ENCODE measurements around the gene SEPHS1.

Gene SEPHS1

GRCh38 chr10:13373644-13374043 lies 25.6 kb upstream of the SEPHS1 start:
- Mint-ChIP-seq H3K27me3 (peaks cover 5% of the 10 kb centered on the region), H3K4me3 (no peak overlapping the region), H3K9me3 (no peaks in the 10 kb centered on the region), H3K27ac (no peak overlapping the region), H3K4me1 (peaks cover 5% of the 10 kb centered on the region)
- no peak for DNase-seq
- no peak for ATAC-seq

GRCh38 chr10:13372524-13372923 lies 24.4 kb upstream of the SEPHS1 start:
- no peak for ATAC-seq
- no peaks in the 10 kb centered on the region for H3K27me3 Mint-ChIP-seq
- H3K9me3 Mint-ChIP-seq = no peaks in the 10 kb centered on the region
- DNase-seq = no peak
- no peak overlapping the region for H3K27ac Mint-ChIP-seq
- H3K4me1 Mint-ChIP-seq = peaks cover 5% of the 10 kb centered on the region
- H3K4me3 Mint-ChIP-seq = no peak overlapping the region

DNA sequence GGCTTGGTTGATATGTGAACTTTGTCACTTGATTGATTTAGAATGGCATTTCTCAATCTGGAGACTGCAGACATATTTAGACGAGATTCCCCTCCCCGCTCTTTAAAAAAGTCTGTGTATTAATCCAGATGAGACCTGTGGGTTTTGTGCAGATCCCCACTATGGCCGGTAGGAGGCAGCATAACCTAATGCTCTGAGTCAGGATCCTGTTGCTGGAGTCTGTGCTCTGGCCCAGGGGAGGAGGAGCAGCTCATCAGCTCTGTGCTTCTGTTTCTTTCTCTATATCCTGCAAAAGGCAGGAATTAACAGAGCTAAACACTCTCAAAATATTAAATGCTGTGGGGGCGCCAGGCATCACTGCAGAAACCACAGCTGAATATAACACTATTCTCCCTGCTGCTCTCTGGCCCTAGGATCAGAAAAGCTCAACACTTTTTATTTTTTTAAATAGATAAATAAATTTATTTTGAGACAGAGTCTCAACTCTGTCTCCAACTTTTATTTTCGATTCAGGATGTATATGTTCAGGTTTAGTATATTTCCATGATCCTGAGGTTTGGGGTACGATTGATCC lies 23.9 kb upstream of the SEPHS1 start:
- ATAC-seq (peak; percentile 98), DNase-seq (peak; percentile 59 to 74)
- H3K27me3 Mint-ChIP-seq = no peaks in the 10 kb centered on the region
- no peak overlapping the region for H3K27ac Mint-ChIP-seq
- H3K4me3 Mint-ChIP-seq = no peak overlapping the region
- H3K9me3 Mint-ChIP-seq = no peaks in the 10 kb centered on the region
- H3K4me1 Mint-ChIP-seq = peaks cover 5% of the 10 kb centered on the region

GRCh38 chr10:13366891-13367290 lies 18.8 kb upstream of the SEPHS1 start:
- no peak overlapping the region for H3K27ac Mint-ChIP-seq
- H3K4me3 Mint-ChIP-seq = no peak overlapping the region
- no peaks in the 10 kb centered on the region for H3K27me3 Mint-ChIP-seq
- H3K4me1 Mint-ChIP-seq = peaks cover 5% of the 10 kb centered on the region
- no peak for DNase-seq
- no peak for ATAC-seq
- no peaks in the 10 kb centered on the region for H3K9me3 Mint-ChIP-seq

GRCh38 chr10:13365831-13366230 lies 17.7 kb upstream of the SEPHS1 start:
- no peak overlapping the region for H3K4me3 Mint-ChIP-seq
- no peaks in the 10 kb centered on the region for H3K27me3 Mint-ChIP-seq
- no peak for DNase-seq
- H3K27ac Mint-ChIP-seq = no peak overlapping the region
- H3K4me1 Mint-ChIP-seq = no peaks in the 10 kb centered on the region
- no peaks in the 10 kb centered on the region for H3K9me3 Mint-ChIP-seq
- ATAC-seq = no peak

- Mint-ChIP-seq H3K9me3 (no peaks in the 10 kb centered on the region), H3K4me1 (no peaks in the 10 kb centered on the region), H3K4me3 (no peak overlapping the region), H3K27me3 (no peaks in the 10 kb centered on the region), H3K27ac (no peak overlapping the region)
- ATAC-seq (no peak), DNase-seq (no peak)
These were observed 17.1 kb upstream of the SEPHS1 start for GRCh38 chr10:13365243-13365642.

DNA sequence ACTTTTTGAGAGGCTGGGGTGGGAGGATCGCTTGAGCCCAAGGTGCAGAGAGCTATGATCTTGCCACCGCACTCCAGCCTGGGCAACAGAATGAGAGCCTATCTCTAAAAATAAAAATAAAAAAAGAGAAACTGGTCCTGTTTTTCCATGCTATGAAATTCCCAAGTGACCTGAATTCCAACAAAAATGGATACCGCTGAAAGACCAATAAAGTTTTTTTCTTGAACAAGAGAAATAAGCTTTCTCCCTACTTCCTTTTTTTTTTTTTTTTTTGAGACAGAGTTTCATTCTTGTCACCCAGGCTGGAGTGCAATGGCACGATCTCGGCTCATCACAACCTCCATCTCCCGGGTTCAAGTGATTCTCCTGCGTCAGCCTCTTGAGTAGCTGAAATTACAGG lies 12.5 kb upstream of the SEPHS1 start:
- DNase-seq (no peak), ATAC-seq (no peak)
- Mint-ChIP-seq H3K27ac (no peak overlapping the region), H3K4me1 (no peaks in the 10 kb centered on the region), H3K27me3 (no peaks in the 10 kb centered on the region), H3K4me3 (no peak overlapping the region), H3K9me3 (no peaks in the 10 kb centered on the region)

- Mint-ChIP-seq H3K4me1 (peaks cover 17% of the 10 kb centered on the region), H3K27me3 (no peaks in the 10 kb centered on the region), H3K9me3 (no peaks in the 10 kb centered on the region), H3K4me3 (no peak overlapping the region), H3K27ac (no peak overlapping the region)
- ATAC-seq (no peak), DNase-seq (no peak)
These were observed 8.3 kb upstream of the SEPHS1 start for GRCh38 chr10:13356392-13356791.

- no peak for ATAC-seq
- H3K4me3 Mint-ChIP-seq = no peak overlapping the region
- H3K4me1 Mint-ChIP-seq = peaks cover 33% of the 10 kb centered on the region
- H3K27ac Mint-ChIP-seq = no peak overlapping the region
- DNase-seq = no peak
- no peaks in the 10 kb centered on the region for H3K27me3 Mint-ChIP-seq
- no peaks in the 10 kb centered on the region for H3K9me3 Mint-ChIP-seq
These were observed 6.7 kb upstream of the SEPHS1 start for GRCh38 chr10:13354783-13355182.

DNA sequence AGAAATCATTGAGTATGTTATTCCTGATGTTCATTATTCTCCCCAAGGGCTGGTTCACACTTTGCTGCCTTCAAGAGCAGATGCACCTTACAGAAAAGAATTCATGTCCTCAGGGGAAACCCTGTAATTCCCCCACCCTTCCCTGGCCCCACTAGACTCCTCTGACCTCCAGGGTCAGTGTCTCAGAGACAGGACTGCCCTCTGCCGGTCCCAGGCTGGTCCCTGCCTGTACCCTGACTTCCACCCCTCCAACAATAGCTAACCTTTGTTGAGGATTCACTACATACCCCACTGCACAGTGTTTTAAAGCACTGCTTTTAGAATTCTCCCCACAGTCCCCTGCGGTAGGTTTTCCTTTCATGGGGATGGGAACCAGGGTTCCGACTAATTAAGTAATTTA lies 4.4 kb upstream of the SEPHS1 start:
- Mint-ChIP-seq H3K27ac (peak overlapping the region; percentile 60 to 85), H3K27me3 (no peaks in the 10 kb centered on the region), H3K4me3 (peak overlapping the region in 1 of 2 donors; percentile 27), H3K9me3 (no peaks in the 10 kb centered on the region), H3K4me1 (peaks cover 36% of the 10 kb centered on the region)
- DNase-seq = peak in 1 of 2 donors; percentile 23
- no peak for ATAC-seq

- Mint-ChIP-seq H3K4me3 (peak overlapping the region in 1 of 2 donors; percentile 28), H3K4me1 (peaks cover 40% of the 10 kb centered on the region), H3K27ac (no peak overlapping the region), H3K27me3 (no peaks in the 10 kb centered on the region), H3K9me3 (no peaks in the 10 kb centered on the region)
- DNase-seq (peak in 1 of 2 donors; percentile 45), ATAC-seq (peak; percentile 31)
These were observed 3.3 kb upstream of the SEPHS1 start for GRCh38 chr10:13351340-13351915.

- DNase-seq (peak; percentile 7 to 49), ATAC-seq (no peak)
- H3K27me3 Mint-ChIP-seq = no peaks in the 10 kb centered on the region
- H3K4me1 Mint-ChIP-seq = peaks cover 57% of the 10 kb centered on the region
- peak overlapping the region; percentile 68 to 98 for H3K27ac Mint-ChIP-seq
- peak overlapping the region; percentile 91 to 92 for H3K4me3 Mint-ChIP-seq
- no peaks in the 10 kb centered on the region for H3K9me3 Mint-ChIP-seq
These were observed 1.6 kb upstream of the SEPHS1 start for GRCh38 chr10:13349463-13350274.

DNA sequence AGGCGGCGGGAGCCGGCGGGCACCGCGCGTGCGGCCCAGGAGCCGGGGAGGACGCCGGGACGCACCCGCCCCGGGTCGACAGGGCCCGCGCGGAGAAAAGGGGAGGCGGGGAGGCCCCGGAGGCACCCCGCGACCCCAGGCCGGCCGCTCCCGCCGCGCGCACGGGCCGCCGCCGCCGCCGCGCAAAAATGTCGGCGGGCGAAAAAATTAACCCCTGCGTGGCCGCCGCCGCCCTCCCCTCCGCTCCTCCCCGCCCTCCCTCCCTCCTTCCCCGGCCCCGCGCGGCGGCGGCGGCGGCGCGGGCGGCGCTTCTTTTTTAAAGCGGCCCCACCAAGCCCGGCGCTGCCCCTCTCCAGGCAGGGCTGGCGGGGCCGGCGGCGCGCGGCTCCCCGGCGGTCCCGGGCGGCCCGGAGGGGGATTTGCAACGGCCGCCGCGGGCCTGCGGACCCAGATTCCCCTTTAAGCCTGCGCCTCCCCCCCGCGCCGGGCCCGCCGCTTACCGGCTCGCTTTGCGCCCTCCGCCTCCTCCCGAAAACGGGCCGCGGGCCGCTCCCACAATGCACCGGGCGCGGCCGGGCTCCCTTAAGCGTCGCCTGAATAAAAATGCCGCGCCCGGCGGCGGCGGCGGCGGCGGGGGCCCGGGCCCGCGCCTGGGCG lies 465 bp downstream of the SEPHS1 start:
- DNase-seq = peak; percentile 79 to 80
- no peak overlapping the region for H3K27ac Mint-ChIP-seq

DNA sequence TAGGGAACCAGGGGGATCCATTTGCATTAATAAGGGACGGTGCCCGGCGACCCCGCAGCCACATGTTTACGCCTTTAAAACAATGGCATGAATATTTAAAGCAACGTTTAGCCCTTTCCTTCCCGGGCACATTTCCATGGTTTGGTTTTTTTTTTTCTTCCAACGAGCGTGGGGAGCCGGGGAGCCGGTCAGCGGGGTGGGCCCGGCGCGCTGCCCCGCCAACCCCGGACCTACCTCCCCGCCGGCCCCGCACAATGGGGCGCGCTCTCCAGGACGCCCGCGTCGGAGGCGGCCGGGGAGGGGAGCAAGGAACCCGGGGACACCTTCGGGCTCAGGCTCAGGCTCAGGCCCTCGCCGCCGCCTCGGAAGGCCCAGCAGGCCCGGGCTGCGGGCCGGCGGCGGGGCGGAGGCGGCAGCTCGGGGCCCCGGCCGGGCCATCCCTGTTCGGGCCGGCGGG lies 1.0 kb downstream of the SEPHS1 start:
- peak; percentile 29 for ATAC-seq
- peaks cover 59% of the 10 kb centered on the region for H3K4me1 Mint-ChIP-seq

More for the DNA sequence above, 465 bp downstream of the SEPHS1 start:
- peak; percentile 74 for ATAC-seq
- Mint-ChIP-seq H3K27me3 (no peaks in the 10 kb centered on the region), H3K4me1 (peaks cover 64% of the 10 kb centered on the region), H3K4me3 (peak overlapping the region; percentile 60 to 92), H3K9me3 (no peaks in the 10 kb centered on the region)

DNA sequence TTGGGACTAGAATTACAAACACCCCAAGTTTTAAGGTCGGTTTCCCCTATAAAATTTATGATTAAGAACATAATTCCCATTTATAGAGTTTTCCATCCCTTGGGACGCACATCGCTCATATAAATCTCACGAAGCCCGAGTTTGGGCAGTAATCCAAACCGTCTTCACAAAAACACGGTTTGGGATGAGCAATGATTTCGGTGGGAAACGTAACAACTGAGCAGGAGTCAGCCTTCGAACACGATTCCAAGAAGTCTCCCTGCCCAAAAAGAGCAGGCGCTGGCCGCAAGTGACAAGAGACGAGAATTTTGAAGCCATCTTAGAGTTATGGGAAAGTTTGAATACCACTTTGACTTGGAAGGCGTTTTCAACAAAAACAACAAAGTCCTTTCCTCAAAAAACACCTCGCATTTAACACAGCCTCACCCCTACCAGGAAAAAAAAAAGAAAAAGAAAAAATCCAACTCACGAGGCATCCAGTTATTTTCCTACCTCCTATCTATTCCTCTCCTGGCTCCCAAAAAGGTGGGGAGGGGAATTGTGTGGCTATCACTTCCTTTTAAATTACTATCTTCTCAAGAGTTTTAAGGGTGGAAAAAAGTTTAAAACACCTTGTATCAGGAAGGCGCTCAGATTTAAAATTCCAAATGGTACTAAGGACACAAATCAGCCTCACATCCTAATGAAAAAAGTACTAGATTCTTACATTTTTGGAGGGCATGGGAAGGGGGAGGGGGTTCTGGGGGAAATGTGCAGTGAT lies 1.6 kb downstream of the SEPHS1 start:
- peak overlapping the region; percentile 92 to 95 for H3K27ac Mint-ChIP-seq
- no peak for DNase-seq
- H3K4me1 Mint-ChIP-seq = peaks cover 57% of the 10 kb centered on the region
- peak overlapping the region; percentile 75 to 81 for H3K4me3 Mint-ChIP-seq
- ATAC-seq = no peak
- H3K9me3 Mint-ChIP-seq = no peaks in the 10 kb centered on the region
- H3K27me3 Mint-ChIP-seq = no peaks in the 10 kb centered on the region

More for the DNA sequence above, 1.0 kb downstream of the SEPHS1 start:
- Mint-ChIP-seq H3K4me3 (peak overlapping the region; percentile 75 to 81), H3K27me3 (no peaks in the 10 kb centered on the region), H3K9me3 (no peaks in the 10 kb centered on the region), H3K27ac (peak overlapping the region; percentile 92 to 95)
- no peak for DNase-seq

Measured in stimulated activated naive CD8-positive, alpha-beta T cell treated with anti-CD3 and anti-CD28 coated beads, Interleukin-15, amount 100 ng/mL, for 72 hours (primary cell).